GM23338 (cell line): ENCODE data around the gene QKI. TPM values are rescaled to one million over a fixed set of nuclear protein-coding genes. Genes with fewer than 3 reads are reported as not detected.

Source experiments
- ATAC-seq: fragments of 200-7000 bp; cut with Tn5 transposase; 3 replicates; pipeline ENCODE4 v1.9.1; 2020
- DNase-seq: peaks from one replicate; pipeline ENCODE4 v3.0.0-alpha.2; 2015; ENCODE audit warnings: low spot score
- H2AFZ ChIP-seq: fragments of 200-600 bp; sonication (generic); 2 replicates; pipeline ENCODE4 v1.8.0; 2016; ENCODE audit warnings: antibody characterized with exemption, mild to moderate bottlenecking, moderate library complexity
- H3F3A ChIP-seq: fragments of 200-600 bp; sonication (generic); replicated peaks from 2 replicates; pipeline ENCODE4 v1.8.0; 2017; ENCODE audit warnings: antibody characterized with exemption, mixed run types, low read depth
- H3K27ac ChIP-seq: fragments of 200-600 bp; sonication (generic); 2 replicates; pipeline ENCODE4 v1.6.1; 2016; ENCODE audit warnings: low read depth
- H3K27me3 ChIP-seq: fragments of 200-600 bp; sonication (generic); 2 replicates; pipeline ENCODE4 v1.8.0; 2016; ENCODE audit warnings: mild to moderate bottlenecking, mixed run types, moderate library complexity; ENCODE audit not compliant: insufficient read depth
- H3K36me3 ChIP-seq: fragments of 200-600 bp; sonication (generic); 2 replicates; pipeline ENCODE4 v1.8.0; 2016; ENCODE audit warnings: mild to moderate bottlenecking; ENCODE audit not compliant: insufficient read depth
- H3K4me1 ChIP-seq: fragments of 200-600 bp; sonication (generic); 2 replicates; pipeline ENCODE4 v1.8.0; 2016; ENCODE audit warnings: mild to moderate bottlenecking, moderate library complexity; ENCODE audit not compliant: insufficient read depth
- H3K4me2 ChIP-seq: fragments of 200-600 bp; sonication (generic); 2 replicates; pipeline ENCODE4 v1.7.1; 2017; ENCODE audit warnings: mixed run types
- H3K4me3 ChIP-seq: fragments of 200-600 bp; sonication (generic); 2 replicates; pipeline ENCODE4 v1.6.1; 2016; ENCODE audit warnings: mixed run types
- H3K79me2 ChIP-seq: fragments of 200-600 bp; sonication (generic); replicated peaks from 2 replicates; pipeline ENCODE4 v1.8.0; 2017; ENCODE audit warnings: mild to moderate bottlenecking; ENCODE audit not compliant: insufficient read depth
- H3K9me2 ChIP-seq: fragments of 200-600 bp; sonication (generic); 2 replicates; pipeline ENCODE4 v1.8.0; 2017; ENCODE audit not compliant: insufficient read depth
- H4K20me1 ChIP-seq: fragments of 200-600 bp; sonication (generic); replicated peaks from 2 replicates; pipeline ENCODE4 v1.8.0; 2017; ENCODE audit warnings: mild to moderate bottlenecking; ENCODE audit not compliant: insufficient read depth
- H3K27ac Mint-ChIP-seq: 2 replicates; pipeline ENCODE4 v1.8.0; 2020; ENCODE audit warnings: inconsistent platforms, mild to moderate bottlenecking, moderate library complexity, mixed read lengths
- H3K27me3 Mint-ChIP-seq: 3 replicates; pipeline ENCODE4 v1.8.0; 2022; ENCODE audit warnings: low read depth, mild to moderate bottlenecking, moderate library complexity, mixed read lengths, inconsistent platforms; ENCODE audit not compliant: insufficient read depth, poor library complexity
- H3K36me3 Mint-ChIP-seq: 3 replicates; pipeline ENCODE4 v1.8.0; 2021; ENCODE audit warnings: low read depth, mild to moderate bottlenecking, inconsistent platforms, moderate library complexity, mixed read lengths
- H3K4me1 Mint-ChIP-seq: 3 replicates; pipeline ENCODE4 v1.8.0; 2020; ENCODE audit warnings: mild to moderate bottlenecking, inconsistent platforms, mixed read lengths
- H3K4me3 Mint-ChIP-seq: 3 replicates; pipeline ENCODE4 v1.8.0; 2021; ENCODE audit warnings: moderate library complexity, mild to moderate bottlenecking, inconsistent platforms, mixed read lengths
- H3K9me3 Mint-ChIP-seq: 3 replicates; pipeline ENCODE4 v1.8.0; 2020; ENCODE audit warnings: moderate library complexity, mild to moderate bottlenecking, inconsistent platforms, mixed read lengths
- CREB1 ChIP-seq: fragments of 250-450 bp; sonication (Bioruptor Pico); IDR thresholded peaks from 2 replicates; pipeline ENCODE4 v1.5.0; 2020; ENCODE audit warnings: low read depth, mild to moderate bottlenecking, moderate library complexity
- CTCF ChIP-seq, 2 experiments: fragments of 200-600 bp in 1 of 2; sonication (generic) in 1 of 2; conservative IDR thresholded peaks; 2 replicates each; pipeline versions ENCODE4 v1.5.1 to v1.6.1; 2016 to 2017; ENCODE audit warnings: antibody characterized with exemption in 2 of 2, low read depth in 2 of 2, mild to moderate bottlenecking in 2 of 2, moderate library complexity in 1 of 2
- ETS1 ChIP-seq: IDR thresholded peaks from 2 replicates; pipeline ENCODE4 v1.6.1; 2016; ENCODE audit warnings: antibody characterized with exemption
- EZH2 ChIP-seq: fragments of 200-600 bp; sonication (generic); IDR thresholded peaks from one replicate; pipeline ENCODE4 v1.8.0; 2017; ENCODE audit warnings: antibody characterized with exemption, mild to moderate bottlenecking, low read depth; ENCODE audit not compliant: unreplicated experiment
- JUNB ChIP-seq: IDR thresholded peaks from one replicate; pipeline ENCODE4 v1.6.1; 2016; ENCODE audit warnings: antibody characterized with exemption; ENCODE audit not compliant: unreplicated experiment
- NANOG ChIP-seq: IDR thresholded peaks from 2 replicates; pipeline ENCODE4 v1.6.1; 2016; ENCODE audit warnings: antibody characterized with exemption, borderline replicate concordance
- POLR2AphosphoS5 ChIP-seq: IDR thresholded peaks from 2 replicates; pipeline ENCODE4 v1.6.1; 2016; ENCODE audit warnings: antibody characterized with exemption, low read depth
- STAT1 ChIP-seq: IDR thresholded peaks from one replicate; pipeline ENCODE4 v1.6.1; 2016; ENCODE audit warnings: antibody characterized with exemption; ENCODE audit not compliant: unreplicated experiment
- ZNF114 ChIP-seq: fragments of 250-450 bp; sonication (Bioruptor Pico); IDR thresholded peaks from 2 replicates; pipeline ENCODE4 v1.5.0; 2020; ENCODE audit warnings: mild to moderate bottlenecking, moderate library complexity
- ZNF331 ChIP-seq: fragments of 250-450 bp; sonication (Bioruptor Pico); IDR thresholded peaks from 2 replicates; pipeline ENCODE4 v1.5.0; 2020; ENCODE audit warnings: low read depth, mild to moderate bottlenecking, moderate library complexity
- ZNF462 ChIP-seq: fragments of 250-450 bp; sonication (Bioruptor Pico); IDR thresholded peaks from 2 replicates; pipeline ENCODE4 v1.5.0; 2020; ENCODE audit warnings: mild to moderate bottlenecking, moderate library complexity
- polyA plus RNA-seq: library from polyadenylated mRNA; unstranded; fragments of >200 nt; fragmentation: Nextera tagmentation; extraction: Ambion mirVana; gene quantifications from 2 replicates; pipeline ENCODE4 v1.2.1, GENCODE V29; 2016
- total RNA-seq: library from RNA; depleted of rRNA; stranded (reverse); fragments of >200 nt; shearing (Covaris generic); gene quantifications from 2 replicates; pipeline ENCODE4 v1.2.3, GENCODE V29; 2014

QKI gene
- total and polyA plus RNA-seq, 2 experiments from 2014 or later = 60.8 to 159 TPM

GRCh38 chr6:163468738-163469137, 54.2 kb downstream of the QKI start (continued):
- TF ChIP-seq ZNF462 (no peak), ZNF114 (CRISPR knock-in tag) (no peak), CTCF (conservative IDR thresholded peaks at IDR 0.05; ENCODE audit: low read depth in 2 of 2) (no peak), POLR2AphosphoS5 (no peak), STAT1 (no peak), NANOG (no peak), JUNB (no peak), EZH2 (no peak)

- H3K36me3 ChIP-seq = 0 out of 2 replicates have a peak, but pooled peaks cover 7% of the 10 kb centered on the region
- no peaks in the 10 kb centered on the region for H3K27me3 ChIP-seq
- no peaks in the 10 kb centered on the region for H3K4me1 ChIP-seq
- H4K20me1 ChIP-seq = no peaks in the 10 kb centered on the region; the same call in 1 of the 2 replicates
- H3K4me3 Mint-ChIP-seq = no peak overlapping the region
- no peak overlapping the region for H3K27ac Mint-ChIP-seq
- H3K36me3 Mint-ChIP-seq = peaks cover 34% of the 10 kb centered on the region
- H3K9me3 Mint-ChIP-seq = peaks cover 20% of the 10 kb centered on the region
- H3K4me2 ChIP-seq = no peak overlapping the region
- DNase-seq (no peak), ATAC-seq (no peak)
- H3K27me3 Mint-ChIP-seq = peaks cover 2% of the 10 kb centered on the region
- no peak overlapping the region for H2AFZ ChIP-seq
- H3K79me2 ChIP-seq = peaks cover 100% of the 10 kb centered on the region
- H3K9me2 ChIP-seq = no peaks in the 10 kb centered on the region
- no peak overlapping the region for H3K27ac ChIP-seq
- H3K4me3 ChIP-seq = no peak overlapping the region
- H3K4me1 Mint-ChIP-seq = peaks cover 3% of the 10 kb centered on the region
- no peaks in the 10 kb centered on the region for H3F3A ChIP-seq
- TF ChIP-seq ZNF331 (CRISPR knock-in tag) = no peak
- TF ChIP-seq ETS1 = no peak
- no peak for TF ChIP-seq JUNB
- no peak for TF ChIP-seq CREB1 (CRISPR knock-in tag)
- no peak for TF ChIP-seq ZNF114 (CRISPR knock-in tag)
- no peak for TF ChIP-seq STAT1
Observed at GRCh38 chr6:163469459-163469985, 55.0 kb downstream of the QKI start.
